Ectodermal cell (in vitro differentiated cells): ENCODE measurements around the gene ABCC1.

Experiments used
- H3K27ac ChIP-seq: 2 replicates; pipeline ENCODE4 v1.7.0; 2013; ENCODE audit warnings: mild to moderate bottlenecking, low read depth, low read length; ENCODE audit not compliant: insufficient read depth, poor library complexity, severe bottlenecking
- H3K27me3 ChIP-seq: 2 replicates; pipeline ENCODE4 v1.7.0; 2013; ENCODE audit warnings: mild to moderate bottlenecking, low read length; ENCODE audit not compliant: insufficient read depth, control insufficient read depth, poor library complexity, severe bottlenecking
- H3K36me3 ChIP-seq: one replicate; pipeline ENCODE4 v1.7.0; 2013; ENCODE audit warnings: low read length; ENCODE audit not compliant: control insufficient read depth, insufficient read depth
- H3K4me1 ChIP-seq: one replicate; pipeline ENCODE4 v1.7.0; 2013; ENCODE audit warnings: low read length; ENCODE audit not compliant: control insufficient read depth, insufficient read depth
- H3K4me3 ChIP-seq: 2 replicates; pipeline ENCODE4 v1.7.0; 2013; ENCODE audit warnings: low read depth, low read length, control low read depth; ENCODE audit not compliant: insufficient read depth
- H3K9me3 ChIP-seq: 2 replicates; pipeline ENCODE4 v1.7.0; 2013; ENCODE audit warnings: mild to moderate bottlenecking, low read length, moderate library complexity; ENCODE audit not compliant: control insufficient read depth
- WGBS, 2 experiments: methylation state at CpG; one replicate each; pipeline ENCODE4 v1.1.7; 2013; ENCODE audit warnings: missing lambda C conversion rate in 2 of 2; 5-methylcytosine and 5-hydroxymethylcytosine counted together

Gene ABCC1

GRCh38 chr16:16086653-16087446, 137.4 kb downstream of the ABCC1 start:
- peaks cover 34% of the 10 kb centered on the region for H3K36me3 ChIP-seq
- no peak overlapping the region for H3K27ac ChIP-seq
- H3K27me3 ChIP-seq: no peaks in the 10 kb centered on the region
- no peaks in the 10 kb centered on the region for H3K9me3 ChIP-seq
- no peak overlapping the region for H3K4me3 ChIP-seq
- 94 to 95% methylated on average over 17 to 18 of the region's 18 CpGs for WGBS, 2 experiments
- no peaks in the 10 kb centered on the region for H3K4me1 ChIP-seq

- no peak overlapping the region for H3K27ac ChIP-seq
- H3K4me3 ChIP-seq: no peak overlapping the region
- H3K4me1 ChIP-seq: no peaks in the 10 kb centered on the region
- peaks cover 18% of the 10 kb centered on the region for H3K36me3 ChIP-seq
- 93% methylated on average over 19 of the region's 19 CpGs for WGBS, 2 experiments
- H3K9me3 ChIP-seq: no peaks in the 10 kb centered on the region
- no peaks in the 10 kb centered on the region for H3K27me3 ChIP-seq
Measured at GRCh38 chr16:16090238-16090637, 140.8 kb downstream of the ABCC1 start.

GRCh38 chr16:16092925-16093627, 143.7 kb downstream of the ABCC1 start:
- peaks cover 4% of the 10 kb centered on the region for H3K36me3 ChIP-seq
- no peaks in the 10 kb centered on the region for H3K9me3 ChIP-seq
- 82% methylated on average over 9 of the region's 9 CpGs for WGBS, 2 experiments
- H3K4me1 ChIP-seq: no peaks in the 10 kb centered on the region
- H3K27ac ChIP-seq: no peak overlapping the region
- H3K27me3 ChIP-seq: no peaks in the 10 kb centered on the region
- no peak overlapping the region for H3K4me3 ChIP-seq

- no peaks in the 10 kb centered on the region for H3K27me3 ChIP-seq
- H3K4me3 ChIP-seq: no peak overlapping the region
- no peaks in the 10 kb centered on the region for H3K4me1 ChIP-seq
- WGBS, 2 experiments: 85 to 92% methylated on average over 9 to 11 of the region's 11 CpGs
- H3K27ac ChIP-seq: no peak overlapping the region
- peaks cover 2% of the 10 kb centered on the region for H3K36me3 ChIP-seq
- H3K9me3 ChIP-seq: no peaks in the 10 kb centered on the region
Measured at GRCh38 chr16:16093628-16094332, 144.4 kb downstream of the ABCC1 start.

GRCh38 chr16:16095646-16096045, 146.2 kb downstream of the ABCC1 start:
- H3K9me3 ChIP-seq: no peaks in the 10 kb centered on the region
- no peak overlapping the region for H3K27ac ChIP-seq
- H3K27me3 ChIP-seq: no peaks in the 10 kb centered on the region
- H3K36me3 ChIP-seq: no peaks in the 10 kb centered on the region
- 89% methylated on average over 8 of the region's 8 CpGs for WGBS, 2 experiments
- no peaks in the 10 kb centered on the region for H3K4me1 ChIP-seq
- H3K4me3 ChIP-seq: no peak overlapping the region

- no peak overlapping the region for H3K27ac ChIP-seq
- 85 to 91% methylated on average over 14 of the region's 14 CpGs for WGBS, 2 experiments
Measured at GRCh38 chr16:16096121-16096857, 146.9 kb downstream of the ABCC1 start.

GRCh38 chr16:16096858-16097213, 147.4 kb downstream of the ABCC1 start:
- Histone ChIP-seq H3K27ac (no peak overlapping the region), H3K27me3 (no peaks in the 10 kb centered on the region), H3K36me3 (no peaks in the 10 kb centered on the region), H3K9me3 (no peaks in the 10 kb centered on the region), H3K4me1 (no peaks in the 10 kb centered on the region), H3K4me3 (no peak overlapping the region)
- WGBS, 2 experiments: 93% methylated on average over 3 of the region's 3 CpGs

More at GRCh38 chr16:16096121-16096857, 146.9 kb downstream of the ABCC1 start:
- H3K9me3 ChIP-seq: no peaks in the 10 kb centered on the region
- H3K4me3 ChIP-seq: no peak overlapping the region
- no peaks in the 10 kb centered on the region for H3K27me3 ChIP-seq
- no peaks in the 10 kb centered on the region for H3K36me3 ChIP-seq
- H3K4me1 ChIP-seq: no peaks in the 10 kb centered on the region

- WGBS, 2 experiments: 94% methylated on average over 4 of the region's 4 CpGs
- peaks cover 9% of the 10 kb centered on the region for H3K36me3 ChIP-seq
- H3K27ac ChIP-seq: no peak overlapping the region
- H3K9me3 ChIP-seq: no peaks in the 10 kb centered on the region
- H3K27me3 ChIP-seq: no peaks in the 10 kb centered on the region
- no peaks in the 10 kb centered on the region for H3K4me1 ChIP-seq
- no peak overlapping the region for H3K4me3 ChIP-seq
Measured at GRCh38 chr16:16099320-16099719, 149.9 kb downstream of the ABCC1 start.

- no peaks in the 10 kb centered on the region for H3K4me1 ChIP-seq
- H3K27me3 ChIP-seq: no peaks in the 10 kb centered on the region
- peaks cover 9% of the 10 kb centered on the region for H3K36me3 ChIP-seq
- 94 to 99% methylated on average over 6 to 7 of the region's 8 CpGs for WGBS, 2 experiments
- H3K27ac ChIP-seq: no peak overlapping the region
- H3K9me3 ChIP-seq: no peaks in the 10 kb centered on the region
- H3K4me3 ChIP-seq: no peak overlapping the region
Measured at GRCh38 chr16:16100631-16101030, 151.2 kb downstream of the ABCC1 start.
